ENCODE measurements around the gene CD27.
"Not testable (repeated sequence)": the region's sequence is repeated elsewhere in the genome, so short reads cannot be mapped to it uniquely, and the experiment has no call there.

CD27 gene

DNA sequence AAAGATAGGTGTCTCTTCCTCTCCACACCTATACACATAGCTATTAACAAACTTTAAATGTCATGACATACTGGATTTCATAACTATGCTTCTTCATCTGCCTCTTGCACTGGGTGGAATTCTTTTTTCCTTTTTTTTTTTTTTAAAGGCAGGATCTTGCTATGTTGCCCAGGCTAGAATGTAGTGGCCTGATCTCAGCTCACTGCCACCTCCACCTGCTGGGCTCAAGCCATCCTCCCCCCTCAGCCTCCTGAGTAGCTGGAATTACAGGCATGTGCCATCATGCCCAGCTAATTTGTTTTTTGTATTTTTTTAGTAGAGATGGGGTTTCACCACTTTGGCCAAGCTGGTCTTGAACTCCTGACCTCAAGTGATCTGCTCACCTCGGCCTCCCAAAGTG is 43.5 kb downstream of the CD27 start:
- DNase-seq (ENCODE audit: low read depth in 2 of 2): no peak

- DNase-seq (ENCODE audit: low read depth in 2 of 2): no peak
Observed at GRCh38 chr12:6489449-6489848, 44.7 kb downstream of the CD27 start.

GRCh38 chr12:6490673-6491072 is 45.9 kb downstream of the CD27 start:
- DNase-seq (ENCODE audit: low read depth in 2 of 2): not testable (repeated sequence)

DNA sequence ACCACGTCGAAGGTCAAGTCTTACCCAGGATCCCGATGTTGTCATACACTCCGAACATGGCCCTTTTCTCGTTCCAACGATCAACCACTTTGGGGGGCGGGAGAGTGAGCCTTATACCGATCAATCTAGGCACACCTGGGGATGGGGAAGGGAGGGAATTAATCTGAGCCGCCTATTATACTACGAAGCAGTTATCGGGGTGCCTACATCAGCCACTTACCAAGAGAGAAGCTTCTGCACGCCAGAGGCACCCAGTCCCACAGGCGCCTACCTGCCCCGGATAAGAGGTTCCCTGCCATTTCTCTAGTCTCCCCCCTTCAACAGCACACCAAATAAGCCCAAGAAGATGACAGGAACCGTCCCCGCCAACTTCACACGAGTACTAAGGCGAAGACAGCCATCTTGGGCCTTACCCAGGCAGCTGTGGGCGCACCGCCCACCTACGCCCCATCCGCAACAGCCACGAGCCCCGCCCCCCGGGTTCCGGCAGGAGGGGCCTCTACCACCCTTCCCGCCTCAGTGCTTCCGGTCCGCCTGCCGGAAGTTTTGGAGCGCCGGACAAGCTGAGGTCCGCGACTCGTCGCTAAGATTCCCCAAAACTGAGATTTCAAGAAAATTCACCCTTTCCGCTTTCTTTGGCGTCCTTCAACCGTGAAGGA is 48.2 kb downstream of the CD27 start, which contains the start of gene MRPL51:
Gene MRPL51, minus strand, starts transcription at position 425 of the 659 bp plus-strand sequence. Its CDS starts 126 bp downstream, at position 299.
- peak; percentile 91 to 99 for DNase-seq (ENCODE audit: low read depth in 2 of 2)

DNA sequence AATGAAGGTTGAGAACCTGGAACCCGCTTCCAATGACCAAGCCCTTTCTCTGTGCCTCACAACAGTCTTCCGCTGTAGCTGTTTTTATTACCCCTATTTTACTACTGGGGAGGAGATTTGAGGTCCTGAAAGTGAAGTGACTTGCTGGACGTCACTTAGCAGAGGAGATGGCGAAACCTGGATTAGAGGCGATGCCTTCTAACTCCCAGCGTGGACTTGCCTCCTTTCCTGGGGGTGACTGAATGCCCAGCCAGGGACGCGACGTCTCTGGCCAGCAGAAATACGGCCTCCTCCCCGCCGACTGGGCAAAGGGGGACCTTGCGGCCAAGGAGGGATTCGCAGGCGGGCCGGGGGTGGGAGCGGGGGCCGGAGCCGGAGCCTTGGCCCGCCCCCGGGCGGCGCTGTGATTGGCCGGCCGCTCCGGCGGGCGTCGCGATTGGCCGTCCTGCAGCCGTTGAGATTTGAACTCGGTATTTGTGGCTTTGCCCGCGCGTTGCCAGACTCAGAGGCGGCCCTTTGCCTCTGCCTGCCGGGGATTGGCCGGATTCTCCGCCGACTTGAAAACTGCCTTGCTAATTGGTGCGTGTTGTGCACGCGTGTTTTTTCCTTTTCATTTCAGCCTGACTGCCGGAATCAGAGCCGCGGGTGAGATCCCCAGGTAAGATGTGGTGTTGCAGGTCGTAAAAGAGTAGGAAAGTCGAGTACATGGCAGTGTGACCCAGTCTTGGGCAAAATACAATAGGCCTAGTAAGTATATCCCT is 48.9 kb downstream of the CD27 start, which contains the start of gene NCAPD2:
Gene NCAPD2, plus strand, starts transcription at position 606 of the 761 bp plus-strand sequence. CDS start 997 bp downstream, outside the sequence.
- DNase-seq (ENCODE audit: low read depth in 2 of 2): peak; percentile 85 to 86

- no peak for DNase-seq (ENCODE audit: low read depth in 2 of 2)
Observed at GRCh38 chr12:6494258-6494743, 49.5 kb downstream of the CD27 start.

GRCh38 chr12:6494968-6495367 is 50.2 kb downstream of the CD27 start:
- DNase-seq (ENCODE audit: low read depth in 2 of 2): no peak

DNA sequence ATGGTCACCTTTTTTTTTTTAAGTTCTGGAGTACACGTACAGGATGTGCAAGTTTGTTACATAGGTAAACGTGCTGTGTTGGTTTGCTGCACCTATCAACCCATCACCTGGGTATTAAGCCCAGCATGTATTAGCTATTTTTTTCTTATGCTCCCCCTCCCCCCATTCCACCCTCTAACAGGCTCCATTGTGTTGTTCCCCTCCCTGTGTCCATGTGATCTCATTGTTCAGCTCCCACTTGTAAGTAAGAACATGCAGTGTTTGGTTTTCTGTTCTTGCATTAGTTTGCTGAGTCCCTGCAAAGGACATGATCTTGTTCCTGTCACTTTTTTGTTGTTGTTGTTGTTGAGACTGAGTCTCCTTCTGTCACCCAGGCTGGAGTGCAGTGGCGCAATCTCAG is 52.5 kb downstream of the CD27 start:
- DNase-seq (ENCODE audit: low read depth in 2 of 2): not testable (repeated sequence)

DNA sequence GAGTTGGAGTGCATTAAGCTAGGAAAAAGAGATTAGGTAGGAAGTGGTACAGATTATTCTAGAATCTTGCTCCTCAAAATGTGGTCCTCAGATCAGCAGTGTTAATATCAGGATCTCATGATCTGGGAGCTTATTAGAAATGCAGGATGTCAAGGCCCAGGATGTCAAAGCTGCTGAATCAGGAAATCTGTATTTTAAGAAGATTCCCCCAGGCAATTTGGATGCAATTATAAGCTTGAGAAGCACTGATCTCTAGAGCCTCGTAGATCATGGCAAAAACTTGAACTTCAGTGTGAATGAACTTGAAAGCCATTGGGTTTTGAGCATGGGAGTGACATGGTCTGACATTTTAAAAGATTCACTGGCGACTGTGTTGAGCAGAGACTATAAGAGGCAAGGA is 55.7 kb downstream of the CD27 start:
- DNase-seq (ENCODE audit: low read depth in 2 of 2): no peak
